Fibroblast of pulmonary artery (primary cell): ENCODE measurements around the gene COQ10A.
A peak's percentile ranks its signal among the peaks of the same experiment; 100 is the strongest.
"Not testable (repeated sequence)": the region's sequence is repeated elsewhere in the genome, so short reads cannot be mapped to it uniquely, and the experiment has no call there.

Source experiments
- DNase-seq: peaks from one replicate; pipeline ENCODE4 v3.0.0-alpha.2; 2010; ENCODE audit warnings: low read depth
- H3K4me3 ChIP-seq: replicated peaks from 2 replicates; pipeline ENCODE4 v1.5.1; 2011; ENCODE audit warnings: low read depth, mild to moderate bottlenecking, control low read depth, low read length, moderate library complexity
- TF ChIP-seq, protein P1 (sequence below): IDR thresholded peaks from 2 replicates; pipeline ENCODE4 v1.5.1; 2011; ENCODE audit warnings: mild to moderate bottlenecking, control low read depth, low read length, inconsistent platforms; ENCODE audit errors: missing control alignments

Gene COQ10A

DNA sequence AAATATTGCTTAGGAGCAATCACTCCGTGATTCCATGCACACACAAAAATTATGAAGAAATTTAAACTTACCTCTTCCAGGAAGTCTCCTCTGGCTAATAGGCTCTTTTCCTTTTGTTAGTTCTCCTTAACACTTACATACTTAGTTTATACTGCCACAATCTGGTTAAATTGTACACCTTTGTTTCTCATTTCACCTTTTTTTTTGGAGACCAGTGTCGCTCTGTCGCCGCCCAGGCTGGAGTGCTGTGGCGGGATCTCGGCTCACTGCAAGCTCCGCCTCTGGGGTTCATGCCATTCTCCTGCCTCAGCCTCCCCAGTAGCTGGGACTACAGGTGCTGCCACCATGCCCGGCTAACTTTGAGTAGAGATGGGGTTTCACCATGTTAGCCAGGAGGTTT lies 6.4 kb upstream of the COQ10A start:
- TF ChIP-seq, protein P1, sequence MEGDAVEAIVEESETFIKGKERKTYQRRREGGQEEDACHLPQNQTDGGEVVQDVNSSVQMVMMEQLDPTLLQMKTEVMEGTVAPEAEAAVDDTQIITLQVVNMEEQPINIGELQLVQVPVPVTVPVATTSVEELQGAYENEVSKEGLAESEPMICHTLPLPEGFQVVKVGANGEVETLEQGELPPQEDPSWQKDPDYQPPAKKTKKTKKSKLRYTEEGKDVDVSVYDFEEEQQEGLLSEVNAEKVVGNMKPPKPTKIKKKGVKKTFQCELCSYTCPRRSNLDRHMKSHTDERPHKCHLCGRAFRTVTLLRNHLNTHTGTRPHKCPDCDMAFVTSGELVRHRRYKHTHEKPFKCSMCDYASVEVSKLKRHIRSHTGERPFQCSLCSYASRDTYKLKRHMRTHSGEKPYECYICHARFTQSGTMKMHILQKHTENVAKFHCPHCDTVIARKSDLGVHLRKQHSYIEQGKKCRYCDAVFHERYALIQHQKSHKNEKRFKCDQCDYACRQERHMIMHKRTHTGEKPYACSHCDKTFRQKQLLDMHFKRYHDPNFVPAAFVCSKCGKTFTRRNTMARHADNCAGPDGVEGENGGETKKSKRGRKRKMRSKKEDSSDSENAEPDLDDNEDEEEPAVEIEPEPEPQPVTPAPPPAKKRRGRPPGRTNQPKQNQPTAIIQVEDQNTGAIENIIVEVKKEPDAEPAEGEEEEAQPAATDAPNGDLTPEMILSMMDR: no peak
- no peak for DNase-seq
- H3K4me3 ChIP-seq: no peak overlapping the region

DNA sequence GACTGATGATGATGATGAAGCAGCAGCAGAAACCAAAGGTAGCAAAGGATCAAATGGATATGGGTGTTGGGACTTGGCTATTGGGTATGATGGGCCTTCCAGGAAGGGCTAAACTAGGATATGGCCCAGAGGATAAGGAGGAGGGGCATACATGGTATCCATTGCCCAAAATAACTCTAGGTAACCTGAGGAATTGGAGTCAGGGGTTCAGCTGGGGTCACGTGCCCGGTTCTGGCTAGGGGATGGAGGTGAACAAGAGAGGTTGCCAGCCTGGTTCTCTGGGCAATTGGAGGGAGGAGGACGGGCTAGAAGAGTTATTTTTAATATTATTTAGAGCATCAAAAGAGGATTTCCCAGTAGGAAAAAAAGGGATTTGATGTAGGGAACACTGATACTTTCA lies 5.8 kb upstream of the COQ10A start:
- TF ChIP-seq, protein P1: no peak
- no peak overlapping the region for H3K4me3 ChIP-seq
- no peak for DNase-seq

DNA sequence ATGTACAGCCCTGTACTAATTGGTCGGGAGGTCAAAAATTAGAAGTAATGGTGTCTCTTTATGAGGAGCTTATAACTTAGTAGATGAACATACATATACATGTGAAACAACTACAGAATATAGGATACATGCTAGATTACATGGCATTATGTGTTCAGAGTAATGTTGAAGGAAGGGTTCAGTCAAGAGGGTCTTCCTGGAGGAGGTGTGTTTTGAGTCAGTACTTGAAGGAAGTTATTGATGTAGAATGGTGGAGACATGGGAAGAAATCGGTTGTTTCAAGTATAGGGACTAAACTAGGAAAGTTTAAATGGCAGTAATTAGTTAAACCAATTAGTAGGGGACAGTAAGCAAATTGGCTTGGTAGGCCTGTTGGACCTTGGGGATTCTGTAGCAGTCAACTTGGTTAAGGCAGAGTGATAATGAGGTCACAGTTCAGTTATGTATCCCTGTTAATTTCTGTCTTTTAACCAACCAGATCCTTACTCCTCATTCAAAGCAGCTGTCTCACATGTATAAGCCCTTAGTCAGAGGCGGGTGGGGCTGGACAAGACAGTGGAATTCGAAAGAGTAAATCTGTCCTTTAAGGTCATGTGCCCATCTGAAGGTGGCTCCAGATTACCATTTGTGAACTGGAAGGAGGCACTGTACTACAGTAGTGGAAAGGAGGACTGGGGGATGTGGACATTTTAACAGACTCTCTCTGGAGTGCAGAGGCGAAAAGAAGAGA lies 5.1 kb upstream of the COQ10A start:
- no peak overlapping the region for H3K4me3 ChIP-seq
- TF ChIP-seq, protein P1: no peak
- DNase-seq: peak; percentile 38

DNA sequence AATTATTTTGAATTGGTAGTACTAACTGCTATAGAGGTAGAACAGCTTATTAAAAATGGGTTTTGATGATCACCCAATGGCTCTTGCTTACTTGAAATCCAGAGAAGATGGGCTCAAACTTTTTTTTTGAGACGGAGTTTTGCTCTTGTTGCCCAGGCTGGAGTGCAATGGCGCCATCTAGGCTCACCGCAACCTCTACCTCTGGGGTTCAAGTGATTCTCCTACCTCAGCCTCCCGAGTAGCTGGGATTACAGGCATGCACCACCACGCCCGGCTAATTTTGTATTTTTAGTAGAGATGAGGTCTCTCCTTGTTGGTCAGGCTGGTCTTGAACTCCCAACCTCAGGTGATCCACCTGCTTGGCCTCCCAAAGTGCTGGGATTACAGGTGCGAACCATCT lies 3.8 kb upstream of the COQ10A start:
- H3K4me3 ChIP-seq, DNase-seq: not testable (repeated sequence)

DNA sequence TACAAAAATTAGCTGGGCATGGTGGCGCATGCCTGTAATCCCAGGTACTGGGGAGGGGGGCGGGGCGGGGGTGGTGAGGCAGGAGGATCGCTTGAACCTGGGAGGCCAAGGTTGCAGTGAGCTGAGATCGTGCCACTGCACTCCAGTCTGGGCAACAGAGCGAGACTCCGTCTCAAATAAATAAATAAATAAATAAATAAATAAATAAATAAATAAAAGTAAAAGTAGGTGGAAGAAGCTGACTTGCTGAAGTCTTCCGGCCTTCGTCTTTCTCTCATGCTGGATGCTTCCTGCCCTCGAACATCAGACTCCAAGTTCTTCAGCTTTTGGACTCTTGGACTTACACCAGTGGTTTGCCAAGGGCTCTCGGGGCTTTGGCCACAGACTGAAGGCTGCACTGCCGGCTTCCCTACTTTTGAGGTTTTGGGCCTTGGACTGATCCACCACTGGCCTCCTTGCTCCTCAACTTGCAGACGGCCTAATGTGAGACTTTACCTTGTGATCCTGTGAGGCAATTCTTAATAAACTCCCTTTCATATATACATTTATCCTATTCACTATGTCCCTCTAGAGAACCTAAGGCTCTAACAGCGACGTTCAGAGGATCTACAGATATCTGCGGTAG lies 562 bp upstream of the COQ10A start:
- H3K4me3 ChIP-seq: peak overlapping the region; percentile 73
- not testable (repeated sequence) for DNase-seq

DNA sequence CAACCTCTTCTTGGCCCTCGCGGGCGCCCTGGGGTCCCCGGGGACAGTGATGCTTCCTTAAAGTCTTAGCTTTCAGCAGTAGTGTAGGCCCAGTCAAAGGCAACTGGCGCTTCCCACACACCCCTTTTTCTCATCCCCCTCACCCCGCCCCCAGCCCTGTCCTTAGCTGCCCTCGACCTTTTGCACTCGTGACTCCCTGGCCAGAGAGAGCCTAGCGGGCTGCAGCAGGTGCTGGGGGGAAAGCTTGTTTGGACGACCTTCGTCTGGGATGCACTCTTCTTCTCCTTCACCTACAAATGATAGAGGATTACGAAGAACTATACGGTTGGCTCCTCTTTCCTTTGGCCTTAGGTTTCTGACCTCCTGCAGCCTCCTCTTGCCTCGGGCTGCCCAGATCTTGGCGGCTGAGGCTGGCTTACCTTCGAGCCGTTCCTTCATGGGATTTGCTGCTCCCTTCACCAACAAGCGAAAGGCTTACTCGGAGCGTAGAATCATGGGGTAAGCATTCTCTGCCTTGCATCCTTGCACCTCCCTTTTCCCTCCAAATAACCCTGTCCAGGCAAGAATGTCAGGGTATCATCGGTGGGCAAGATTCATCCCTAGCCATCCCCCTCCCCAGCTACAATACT lies 815 bp downstream of the COQ10A start:
- peak overlapping the region; percentile 73 for H3K4me3 ChIP-seq
- DNase-seq: no peak
- TF ChIP-seq, protein P1: no peak

DNA sequence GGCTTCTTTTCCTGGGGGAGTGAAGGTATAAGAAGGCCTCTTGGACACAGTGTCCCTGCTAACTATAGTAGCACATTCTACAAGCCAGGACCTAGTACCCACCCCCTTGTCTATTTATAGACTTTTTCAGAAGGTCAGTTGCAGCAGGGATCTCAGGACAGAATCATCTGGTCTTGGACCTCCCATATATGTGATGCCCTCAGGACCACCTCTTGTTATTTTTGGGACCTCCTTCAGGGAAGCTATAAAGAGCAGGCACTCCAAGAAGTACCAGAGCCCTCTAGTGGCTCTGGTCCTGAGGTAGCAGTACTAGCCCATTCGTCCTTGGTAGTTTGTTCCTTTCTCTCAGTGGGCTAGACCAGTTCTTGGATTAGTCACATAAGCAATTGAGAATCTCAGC lies 4.3 kb downstream of the COQ10A start:
- peak; percentile 44 for DNase-seq
- no peak overlapping the region for H3K4me3 ChIP-seq
- TF ChIP-seq, protein P1: peak; percentile 59

DNA sequence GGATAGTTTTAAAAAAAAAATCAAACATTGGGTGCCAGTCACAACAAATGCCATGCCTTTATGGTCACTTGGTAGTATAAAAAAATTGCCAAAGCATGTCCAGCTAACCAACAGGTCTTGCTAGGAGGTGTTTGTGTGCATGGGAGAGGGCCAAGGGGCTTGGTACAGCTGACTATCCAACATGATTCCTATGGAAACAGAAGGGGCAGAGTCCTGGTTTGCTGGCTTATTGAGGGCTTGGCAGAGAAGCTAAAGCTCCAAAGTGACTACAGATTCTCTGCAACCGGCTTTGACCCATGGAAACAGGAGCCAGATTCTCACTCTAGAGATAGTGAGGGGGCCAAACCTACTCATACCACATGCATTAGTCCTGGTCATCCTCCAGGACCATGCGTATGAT lies 5.7 kb downstream of the COQ10A start:
- H3K4me3 ChIP-seq, DNase-seq: not testable (repeated sequence)
